Ishikawa (cell line): ENCODE results near the gene RASA2.

ENCODE experiments used
- CEBPB ChIP-seq: IDR thresholded peaks from 2 replicates; pipeline ENCODE4 v1.6.1; 2012
- CREB1 ChIP-seq: IDR thresholded peaks from 2 replicates; pipeline ENCODE4 v1.6.1; 2012; ENCODE audit warnings: low read depth
- EGR1 ChIP-seq: IDR thresholded peaks from 2 replicates; pipeline ENCODE4 v1.6.1; 2012
- NFIC ChIP-seq: IDR thresholded peaks from 2 replicates; pipeline ENCODE4 v1.6.1; 2012
- TAF1 ChIP-seq: IDR thresholded peaks from 2 replicates; pipeline ENCODE4 v1.6.1; 2012; ENCODE audit warnings: low read depth, mild to moderate bottlenecking
- YY1 ChIP-seq: IDR thresholded peaks from 2 replicates; pipeline ENCODE4 v1.6.1; 2012; ENCODE audit warnings: low read depth
- TF ChIP-seq, protein P1 (sequence below): IDR thresholded peaks from 2 replicates; pipeline ENCODE4 v1.6.1; 2012; ENCODE audit warnings: low read depth, mild to moderate bottlenecking

DNA sequence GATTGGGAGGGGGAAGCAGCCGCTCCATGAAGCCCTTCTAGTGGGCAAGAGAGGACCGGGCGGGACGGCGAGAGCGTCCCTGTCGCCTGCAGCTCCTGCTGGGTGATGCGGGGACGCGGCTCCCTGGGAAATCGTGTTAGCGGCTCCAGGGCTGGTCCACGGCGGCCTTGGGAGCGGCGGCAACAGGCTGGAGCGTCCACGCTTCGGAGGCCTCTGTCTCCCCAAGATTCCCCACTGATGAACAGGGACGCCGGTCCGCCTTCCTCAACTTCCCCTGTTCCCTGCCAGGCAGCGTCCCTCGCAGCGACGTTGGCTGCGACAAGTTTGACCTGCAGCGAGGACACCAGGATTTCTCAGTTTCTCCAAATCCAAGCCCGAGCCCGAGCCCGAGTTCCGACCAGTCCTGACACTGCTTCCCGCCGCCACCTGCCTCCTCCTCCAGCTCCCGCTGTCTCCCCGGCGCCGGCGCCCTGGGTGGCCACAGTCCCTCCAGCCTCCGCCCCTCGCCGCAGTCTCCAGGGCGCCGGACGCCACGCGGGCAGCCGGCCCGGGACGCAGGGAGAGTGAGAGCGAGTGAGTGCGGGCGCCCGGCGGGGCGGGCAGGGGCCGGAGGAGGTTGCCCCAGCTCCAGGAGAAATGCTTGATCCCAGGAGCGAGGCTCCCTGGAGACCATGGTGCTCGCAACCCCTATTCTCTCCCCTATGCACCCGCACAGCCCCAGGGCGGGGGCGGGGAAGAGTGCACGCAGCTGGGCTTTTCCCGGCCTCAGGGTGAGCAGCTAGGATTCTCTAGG is 173.2 kb downstream of the RASA2 start:
- TF ChIP-seq, protein P1, sequence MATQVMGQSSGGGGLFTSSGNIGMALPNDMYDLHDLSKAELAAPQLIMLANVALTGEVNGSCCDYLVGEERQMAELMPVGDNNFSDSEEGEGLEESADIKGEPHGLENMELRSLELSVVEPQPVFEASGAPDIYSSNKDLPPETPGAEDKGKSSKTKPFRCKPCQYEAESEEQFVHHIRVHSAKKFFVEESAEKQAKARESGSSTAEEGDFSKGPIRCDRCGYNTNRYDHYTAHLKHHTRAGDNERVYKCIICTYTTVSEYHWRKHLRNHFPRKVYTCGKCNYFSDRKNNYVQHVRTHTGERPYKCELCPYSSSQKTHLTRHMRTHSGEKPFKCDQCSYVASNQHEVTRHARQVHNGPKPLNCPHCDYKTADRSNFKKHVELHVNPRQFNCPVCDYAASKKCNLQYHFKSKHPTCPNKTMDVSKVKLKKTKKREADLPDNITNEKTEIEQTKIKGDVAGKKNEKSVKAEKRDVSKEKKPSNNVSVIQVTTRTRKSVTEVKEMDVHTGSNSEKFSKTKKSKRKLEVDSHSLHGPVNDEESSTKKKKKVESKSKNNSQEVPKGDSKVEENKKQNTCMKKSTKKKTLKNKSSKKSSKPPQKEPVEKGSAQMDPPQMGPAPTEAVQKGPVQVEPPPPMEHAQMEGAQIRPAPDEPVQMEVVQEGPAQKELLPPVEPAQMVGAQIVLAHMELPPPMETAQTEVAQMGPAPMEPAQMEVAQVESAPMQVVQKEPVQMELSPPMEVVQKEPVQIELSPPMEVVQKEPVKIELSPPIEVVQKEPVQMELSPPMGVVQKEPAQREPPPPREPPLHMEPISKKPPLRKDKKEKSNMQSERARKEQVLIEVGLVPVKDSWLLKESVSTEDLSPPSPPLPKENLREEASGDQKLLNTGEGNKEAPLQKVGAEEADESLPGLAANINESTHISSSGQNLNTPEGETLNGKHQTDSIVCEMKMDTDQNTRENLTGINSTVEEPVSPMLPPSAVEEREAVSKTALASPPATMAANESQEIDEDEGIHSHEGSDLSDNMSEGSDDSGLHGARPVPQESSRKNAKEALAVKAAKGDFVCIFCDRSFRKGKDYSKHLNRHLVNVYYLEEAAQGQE = no peak
- TF ChIP-seq CREB1 (no peak), NFIC (no peak), YY1 (no peak), CEBPB (no peak), TAF1 (no peak), EGR1 (peak; percentile 33; the same call in 1 of the 2 replicates)
